Fibroblast of lung (primary cell): Measurements from ENCODE around the gene P2RX1. TPM values are rescaled to one million over a fixed set of nuclear protein-coding genes. Genes with fewer than 3 reads are reported as not detected.

Experiments used
- DNase-seq, 2 donors: peaks; one replicate each; pipeline versions ENCODE4 v3.0.0 to v3.0.0-alpha.2; 2010; ENCODE audit warnings: low read depth in 2 of 2
- H2AFZ ChIP-seq: 2 replicates; pipeline ENCODE4 v1.5.1; 2012; ENCODE audit warnings: low read length, control low read depth, inconsistent platforms
- H3K27ac ChIP-seq: 2 replicates; pipeline ENCODE4 v1.5.1; 2011; ENCODE audit warnings: low read length, control low read depth; ENCODE audit not compliant: insufficient read depth
- H3K27me3 ChIP-seq: 2 replicates; pipeline ENCODE4 v1.5.1; 2011; ENCODE audit warnings: mild to moderate bottlenecking, low read length; ENCODE audit not compliant: control insufficient read depth, insufficient read depth
- H3K36me3 ChIP-seq: 2 replicates; pipeline ENCODE4 v1.5.1; 2011; ENCODE audit warnings: low read length; ENCODE audit not compliant: control insufficient read depth, insufficient read depth
- H3K4me1 ChIP-seq: 2 replicates; pipeline ENCODE4 v1.5.1; 2011; ENCODE audit warnings: low read length; ENCODE audit not compliant: control insufficient read depth, insufficient read depth; ENCODE audit errors: extremely low read depth
- H3K4me2 ChIP-seq: 2 replicates; pipeline ENCODE4 v1.5.1; 2011; ENCODE audit warnings: low read length, control low read depth; ENCODE audit not compliant: insufficient read depth; ENCODE audit errors: extremely low read depth
- H3K4me3 ChIP-seq, 4 experiments: fragments of 200-600 bp in 1 of 4; sonication (generic) in 1 of 4; replicated peaks in 1 of 4; 2 replicates each; pipeline ENCODE4 v1.5.1; 2011 to 2016; ENCODE audit warnings: low read length in 4 of 4, low read depth in 3 of 4, mild to moderate bottlenecking in 3 of 4, control low read depth in 2 of 4, inconsistent platforms in 1 of 4, mixed read lengths in 1 of 4; ENCODE audit not compliant: insufficient read depth in 1 of 4; ENCODE audit errors: control extremely low read depth in 1 of 4
- H3K79me2 ChIP-seq: 2 replicates; pipeline ENCODE4 v1.5.1; 2012; ENCODE audit warnings: mild to moderate bottlenecking, low read length, inconsistent platforms; ENCODE audit not compliant: control insufficient read depth, insufficient read depth
- H3K9ac ChIP-seq: 2 replicates; pipeline ENCODE4 v1.5.1; 2011; ENCODE audit warnings: mild to moderate bottlenecking, low read length, control low read depth; ENCODE audit not compliant: insufficient read depth
- H3K9me3 ChIP-seq: 2 replicates; pipeline ENCODE4 v1.5.1; 2012; ENCODE audit warnings: low read depth, low read length; ENCODE audit not compliant: control insufficient read depth, insufficient read depth
- H4K20me1 ChIP-seq: 2 replicates; pipeline ENCODE4 v1.5.1; 2011; ENCODE audit warnings: low read length; ENCODE audit not compliant: control insufficient read depth, insufficient read depth; ENCODE audit errors: extremely low read depth
- EZH2 ChIP-seq: IDR thresholded peaks from 2 replicates; pipeline ENCODE4 v1.5.1; 2012; ENCODE audit warnings: low read length, control low read depth, mild to moderate bottlenecking; ENCODE audit errors: missing control alignments
- polyA plus RNA-seq, 2 donors: library from polyadenylated mRNA; depleted of rRNA in 1 of 2; stranded (reverse) in 1 of 2; unstranded in 1 of 2; fragments of >200 nt; gene quantifications; 2 replicates each; pipeline ENCODE4 v1.2.1, GENCODE V29; 2011 to 2012; ENCODE audit warnings: missing spikeins in 1 of 2
- total RNA-seq: library from RNA; depleted of rRNA; stranded (reverse); fragments of >200 nt; gene quantifications from 2 replicates; pipeline ENCODE4 v1.2.1, GENCODE V29; 2014
- TF ChIP-seq, protein P1 (sequence below), 2 donors: IDR thresholded peaks in 1 of 2; conservative IDR thresholded peaks in 1 of 2; 1 replicate in 1 of 2; 2 replicates in 1 of 2; pipeline ENCODE4 v1.5.1; 2011 to 2012; ENCODE audit warnings: low read length in 2 of 2, control low read depth in 1 of 2, inconsistent platforms in 1 of 2, low read depth in 1 of 2, mild to moderate bottlenecking in 1 of 2

P2RX1 gene
- total and polyA plus RNA-seq, 2 donors (not counting 1 experiment from before 2014, with no cell fraction given) = under 0.01 TPM; not detected in 1

GRCh38 chr17:3894911-3895343, 21.3 kb downstream of the P2RX1 start:
- Histone ChIP-seq H3K9me3 (no peaks in the 10 kb centered on the region), H3K79me2 (no peaks in the 10 kb centered on the region), H4K20me1 (no peaks in the 10 kb centered on the region), H3K4me2 (no peak overlapping the region), H3K4me1 (peaks cover 5% of the 10 kb centered on the region), H3K9ac (no peak overlapping the region), H3K36me3 (no peaks in the 10 kb centered on the region), H2AFZ (no peak overlapping the region), H3K27ac (no peak overlapping the region), H3K4me3 (no peak overlapping the region), H3K27me3 (no peaks in the 10 kb centered on the region)
- DNase-seq = peak in 1 of 2 donors; percentile 26
- TF ChIP-seq, protein P1, sequence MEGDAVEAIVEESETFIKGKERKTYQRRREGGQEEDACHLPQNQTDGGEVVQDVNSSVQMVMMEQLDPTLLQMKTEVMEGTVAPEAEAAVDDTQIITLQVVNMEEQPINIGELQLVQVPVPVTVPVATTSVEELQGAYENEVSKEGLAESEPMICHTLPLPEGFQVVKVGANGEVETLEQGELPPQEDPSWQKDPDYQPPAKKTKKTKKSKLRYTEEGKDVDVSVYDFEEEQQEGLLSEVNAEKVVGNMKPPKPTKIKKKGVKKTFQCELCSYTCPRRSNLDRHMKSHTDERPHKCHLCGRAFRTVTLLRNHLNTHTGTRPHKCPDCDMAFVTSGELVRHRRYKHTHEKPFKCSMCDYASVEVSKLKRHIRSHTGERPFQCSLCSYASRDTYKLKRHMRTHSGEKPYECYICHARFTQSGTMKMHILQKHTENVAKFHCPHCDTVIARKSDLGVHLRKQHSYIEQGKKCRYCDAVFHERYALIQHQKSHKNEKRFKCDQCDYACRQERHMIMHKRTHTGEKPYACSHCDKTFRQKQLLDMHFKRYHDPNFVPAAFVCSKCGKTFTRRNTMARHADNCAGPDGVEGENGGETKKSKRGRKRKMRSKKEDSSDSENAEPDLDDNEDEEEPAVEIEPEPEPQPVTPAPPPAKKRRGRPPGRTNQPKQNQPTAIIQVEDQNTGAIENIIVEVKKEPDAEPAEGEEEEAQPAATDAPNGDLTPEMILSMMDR (conservative IDR thresholded peaks at IDR 0.05 in 1 of 2, IDR thresholded peaks at IDR 0.05 in 1 of 2; ENCODE audit: low read depth in 1 of 2, low read length in 2 of 2) = no peak
- TF ChIP-seq EZH2 = no peak

DNA sequence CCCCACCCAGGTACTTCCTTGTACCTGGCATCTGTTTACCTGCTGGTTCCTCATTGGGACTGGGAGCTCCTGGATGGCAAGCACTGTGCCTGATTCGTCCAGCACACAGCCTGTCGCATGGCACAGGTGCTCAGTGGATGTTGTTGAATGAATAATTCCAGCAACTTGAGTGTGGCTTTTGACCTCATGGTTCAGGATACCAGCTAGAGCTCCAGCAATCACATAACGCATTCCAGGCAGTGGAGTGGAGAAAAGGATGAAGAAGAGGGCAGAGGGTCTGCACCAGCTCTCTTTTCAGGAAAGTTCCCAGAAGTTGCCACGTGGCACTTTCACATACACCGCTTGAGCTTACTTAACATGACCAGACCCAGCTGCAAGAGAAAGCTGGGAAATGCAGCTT, 22.1 kb downstream of the P2RX1 start:
- H2AFZ ChIP-seq = no peak overlapping the region
- peaks cover 5% of the 10 kb centered on the region for H3K4me1 ChIP-seq
- TF ChIP-seq, protein P1 (conservative IDR thresholded peaks at IDR 0.05 in 1 of 2, IDR thresholded peaks at IDR 0.05 in 1 of 2; ENCODE audit: low read depth in 1 of 2, low read length in 2 of 2) = no peak
- no peak for TF ChIP-seq EZH2
- DNase-seq = no peak
- H4K20me1 ChIP-seq = no peaks in the 10 kb centered on the region
- H3K36me3 ChIP-seq = no peaks in the 10 kb centered on the region
- H3K27me3 ChIP-seq = no peaks in the 10 kb centered on the region
- H3K4me3 ChIP-seq = no peak overlapping the region
- no peak overlapping the region for H3K27ac ChIP-seq
- no peaks in the 10 kb centered on the region for H3K79me2 ChIP-seq
- H3K4me2 ChIP-seq = no peak overlapping the region
- no peaks in the 10 kb centered on the region for H3K9me3 ChIP-seq
- H3K9ac ChIP-seq = no peak overlapping the region

GRCh38 chr17:3893720-3894116, 22.5 kb downstream of the P2RX1 start:
- H2AFZ ChIP-seq = peak overlapping the region; percentile 38
- H3K9ac ChIP-seq = no peak overlapping the region
- peaks cover 5% of the 10 kb centered on the region for H3K4me1 ChIP-seq
- no peaks in the 10 kb centered on the region for H4K20me1 ChIP-seq
- no peaks in the 10 kb centered on the region for H3K9me3 ChIP-seq
- no peak overlapping the region for H3K27ac ChIP-seq
- TF ChIP-seq, protein P1 (conservative IDR thresholded peaks at IDR 0.05 in 1 of 2, IDR thresholded peaks at IDR 0.05 in 1 of 2; ENCODE audit: low read depth in 1 of 2, low read length in 2 of 2) = no peak
- no peak for TF ChIP-seq EZH2
- H3K4me3 ChIP-seq = no peak overlapping the region
- DNase-seq = no peak
- H3K79me2 ChIP-seq = no peaks in the 10 kb centered on the region
- no peak overlapping the region for H3K4me2 ChIP-seq
- H3K27me3 ChIP-seq = no peaks in the 10 kb centered on the region
- no peaks in the 10 kb centered on the region for H3K36me3 ChIP-seq
